Mesodermal cell (in vitro differentiated cells): Measurements from ENCODE around the gene FHIT.

Experiments used
- H3K27ac ChIP-seq: 2 replicates; pipeline ENCODE4 v1.7.0; 2013; ENCODE audit warnings: mild to moderate bottlenecking, low read depth, low read length, moderate library complexity; ENCODE audit not compliant: severe bottlenecking
- H3K36me3 ChIP-seq: 2 replicates; pipeline ENCODE4 v1.7.1; 2013; ENCODE audit warnings: mild to moderate bottlenecking, low read length, moderate library complexity; ENCODE audit not compliant: control insufficient read depth, insufficient read depth
- H3K4me1 ChIP-seq: one replicate; pipeline ENCODE4 v1.7.1; 2013; ENCODE audit warnings: mild to moderate bottlenecking, low read length; ENCODE audit not compliant: insufficient read depth, control insufficient read depth, poor library complexity, severe bottlenecking
- H3K4me3 ChIP-seq: 2 replicates; pipeline ENCODE4 v1.7.0; 2013; ENCODE audit warnings: low read length, control low read depth, mild to moderate bottlenecking; ENCODE audit not compliant: insufficient read depth, poor library complexity, severe bottlenecking; ENCODE audit errors: extremely low read depth
- H3K9me3 ChIP-seq: 2 replicates; pipeline ENCODE4 v1.7.1; 2013; ENCODE audit warnings: mild to moderate bottlenecking, low read length, moderate library complexity; ENCODE audit not compliant: control insufficient read depth
- WGBS, 2 experiments: methylation state at CpG; one replicate each; pipeline ENCODE4 v1.1.5; 2013; ENCODE audit warnings: missing lambda C conversion rate in 2 of 2; ENCODE audit not compliant: insufficient coverage in 2 of 2; 5-methylcytosine and 5-hydroxymethylcytosine counted together

The FHIT gene

DNA sequence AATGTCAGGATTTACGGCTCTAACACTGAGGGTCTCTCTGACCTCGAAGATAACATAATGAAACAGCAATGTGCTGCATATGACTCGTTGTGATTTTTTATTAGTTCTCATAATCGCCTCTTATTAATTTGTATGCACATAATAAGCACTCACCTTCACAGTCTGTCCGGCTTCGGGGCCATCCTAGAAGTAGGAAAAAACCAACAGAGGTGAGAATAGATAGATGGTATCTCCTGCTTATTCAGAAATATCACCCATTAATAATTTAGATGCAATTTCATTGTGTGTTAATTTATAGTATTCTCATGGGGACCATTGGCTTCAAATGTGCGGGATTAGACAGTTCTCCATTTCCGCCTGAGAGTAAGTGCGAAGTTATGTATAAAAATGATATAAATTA is 1240.0 kb downstream of the FHIT start:
- H3K4me3 ChIP-seq: no peak overlapping the region
- H3K27ac ChIP-seq: no peak overlapping the region
- no peaks in the 10 kb centered on the region for H3K4me1 ChIP-seq
- H3K9me3 ChIP-seq: no peaks in the 10 kb centered on the region
- H3K36me3 ChIP-seq: no peaks in the 10 kb centered on the region
- 93 to 100% methylated on average over 2 to 4 of the region's 9 CpGs for WGBS, 2 experiments

GRCh38 chr3:60010781-60011180 is 1240.5 kb downstream of the FHIT start:
- H3K27ac ChIP-seq: no peak overlapping the region
- no peaks in the 10 kb centered on the region for H3K36me3 ChIP-seq
- no peaks in the 10 kb centered on the region for H3K4me1 ChIP-seq
- H3K4me3 ChIP-seq: no peak overlapping the region
- 71 to 90% methylated on average over 1 to 2 of the region's 4 CpGs for WGBS, 2 experiments
- no peaks in the 10 kb centered on the region for H3K9me3 ChIP-seq

GRCh38 chr3:60009931-60010478 is 1241.2 kb downstream of the FHIT start:
- Histone ChIP-seq H3K9me3 (no peaks in the 10 kb centered on the region), H3K4me1 (no peaks in the 10 kb centered on the region), H3K36me3 (no peaks in the 10 kb centered on the region), H3K27ac (no peak overlapping the region), H3K4me3 (no peak overlapping the region)
- WGBS, 2 experiments: 70% methylated on average over 2 of the region's 3 CpGs; no CpG with 5 or more reads in 1 of the 2 experiments

DNA sequence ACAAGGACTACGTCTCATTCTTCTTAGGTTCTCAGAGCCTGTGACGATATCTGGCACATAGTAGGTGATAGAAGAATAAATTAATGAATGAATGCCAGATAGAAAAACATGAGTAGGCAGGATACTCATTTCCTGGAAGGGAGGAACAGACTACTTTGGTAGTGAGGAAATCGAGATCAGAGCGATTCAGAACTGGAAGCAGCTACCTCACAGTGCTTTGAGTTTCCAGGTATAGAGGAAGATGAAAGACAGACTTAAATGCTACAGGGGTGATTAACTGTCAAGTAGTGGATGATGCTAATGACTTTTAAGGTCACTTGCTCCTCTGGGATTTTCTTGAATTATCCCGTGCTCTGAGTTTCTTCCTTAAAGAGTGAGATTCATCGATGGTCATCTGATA is 1249.9 kb downstream of the FHIT start:
- WGBS, 2 experiments: 93 to 96% methylated on average over 4 to 5 of the region's 6 CpGs
- Histone ChIP-seq H3K9me3 (no peaks in the 10 kb centered on the region), H3K4me3 (no peak overlapping the region), H3K4me1 (no peaks in the 10 kb centered on the region), H3K27ac (no peak overlapping the region), H3K36me3 (no peaks in the 10 kb centered on the region)

DNA sequence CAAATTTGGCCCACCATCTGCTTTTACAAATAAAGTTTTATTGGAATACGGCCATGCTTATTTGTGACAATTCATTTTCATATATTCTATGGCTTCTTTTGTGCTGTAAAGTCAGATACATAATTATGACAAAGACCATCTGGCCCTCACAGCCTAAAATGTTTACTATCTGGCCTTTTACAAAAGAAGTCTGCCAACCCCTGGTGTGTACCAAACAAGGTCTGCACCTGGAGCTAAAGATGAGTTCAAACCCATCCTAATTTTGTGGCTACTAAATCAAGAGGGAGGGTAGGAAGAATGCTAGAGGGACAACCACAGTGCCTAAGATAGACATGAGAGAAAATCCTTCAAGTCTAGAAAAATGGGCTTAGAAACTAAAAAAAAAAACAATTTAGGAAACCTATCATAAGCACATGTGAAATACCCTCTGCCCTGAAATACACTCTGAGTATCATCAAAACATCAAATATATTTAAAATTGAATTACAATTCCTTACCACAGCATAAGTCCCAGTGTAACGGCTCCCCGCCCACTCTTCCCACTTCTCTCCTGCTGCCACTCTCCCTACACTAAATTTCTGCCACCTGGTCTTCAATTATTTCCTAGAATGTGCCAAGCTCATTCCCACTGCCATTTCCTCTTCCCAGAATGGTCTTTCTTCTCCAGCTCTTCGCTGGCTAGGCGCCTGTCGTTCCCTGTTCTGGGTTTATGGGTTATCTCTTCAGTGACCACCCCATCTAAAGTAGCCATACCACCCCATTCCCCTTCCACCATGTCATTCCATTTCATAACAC is 1250.7 kb downstream of the FHIT start:
- Histone ChIP-seq H3K4me1 (no peaks in the 10 kb centered on the region), H3K36me3 (no peaks in the 10 kb centered on the region), H3K9me3 (no peaks in the 10 kb centered on the region), H3K27ac (no peak overlapping the region), H3K4me3 (no peak overlapping the region)
- 96 to 98% methylated on average over 5 of the region's 6 CpGs for WGBS, 2 experiments

DNA sequence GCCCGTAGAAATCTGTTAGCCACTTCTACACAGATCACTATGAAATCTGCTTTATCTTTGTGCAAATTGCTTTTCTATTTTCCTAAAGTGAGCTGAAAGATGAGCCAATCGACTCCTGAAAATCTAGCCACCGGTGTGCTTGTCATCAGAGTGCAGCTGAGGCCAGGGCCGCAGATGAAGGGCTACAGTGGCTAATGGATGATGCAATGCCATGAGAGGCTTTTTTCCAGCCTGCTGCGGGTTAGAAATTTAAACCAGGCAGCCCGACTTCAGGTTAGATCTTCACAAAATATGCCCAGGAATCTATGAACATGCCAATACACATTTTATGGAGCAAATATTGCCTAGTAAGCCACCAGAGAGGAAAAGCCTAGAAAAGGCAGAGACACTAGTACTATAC is 1253.2 kb downstream of the FHIT start:
- WGBS, 2 experiments: 69 to 80% methylated on average over 5 to 6 of the region's 6 CpGs
- H3K9me3 ChIP-seq: no peaks in the 10 kb centered on the region
- H3K27ac ChIP-seq: no peak overlapping the region
- H3K36me3 ChIP-seq: no peaks in the 10 kb centered on the region
- no peak overlapping the region for H3K4me3 ChIP-seq
- H3K4me1 ChIP-seq: no peaks in the 10 kb centered on the region

- no peaks in the 10 kb centered on the region for H3K36me3 ChIP-seq
- WGBS, 2 experiments: no CpG with 5 or more reads among the region's 1 CpG
- no peak overlapping the region for H3K4me3 ChIP-seq
- no peaks in the 10 kb centered on the region for H3K9me3 ChIP-seq
- H3K4me1 ChIP-seq: no peaks in the 10 kb centered on the region
- no peak overlapping the region for H3K27ac ChIP-seq
These were observed 1253.7 kb downstream of the FHIT start for GRCh38 chr3:59997583-59997982.

- H3K27ac ChIP-seq: no peak overlapping the region
- 93% methylated on average over 2 of the region's 2 CpGs; no CpG with 5 or more reads in 1 of the 2 experiments for WGBS, 2 experiments
- no peaks in the 10 kb centered on the region for H3K4me1 ChIP-seq
- no peaks in the 10 kb centered on the region for H3K9me3 ChIP-seq
- no peaks in the 10 kb centered on the region for H3K36me3 ChIP-seq
- H3K4me3 ChIP-seq: no peak overlapping the region
These were observed 1255.2 kb downstream of the FHIT start for GRCh38 chr3:59996056-59996455.

DNA sequence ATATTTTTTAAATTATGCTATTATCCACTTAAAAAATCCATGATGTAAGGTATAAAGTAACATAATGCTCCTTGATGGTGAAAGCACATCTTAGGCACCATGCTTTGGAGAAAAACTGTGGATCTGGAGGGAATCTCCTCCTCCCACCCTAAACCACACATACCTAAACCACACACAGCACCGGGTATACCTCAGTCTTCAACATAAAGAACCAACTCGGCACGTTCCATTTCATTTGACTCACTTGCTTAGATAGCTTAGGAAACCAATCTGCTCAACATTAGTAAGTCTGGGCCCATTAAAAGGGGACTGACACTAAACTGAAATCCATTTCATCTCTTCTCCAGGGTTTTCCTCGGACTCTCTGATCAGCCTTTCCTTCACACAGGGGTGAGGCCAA is 1255.7 kb downstream of the FHIT start:
- Histone ChIP-seq H3K4me3 (no peak overlapping the region), H3K27ac (no peak overlapping the region), H3K9me3 (no peaks in the 10 kb centered on the region), H3K4me1 (no peaks in the 10 kb centered on the region), H3K36me3 (no peaks in the 10 kb centered on the region)
- 92 to 100% methylated on average over 2 to 3 of the region's 4 CpGs for WGBS, 2 experiments

- WGBS, 2 experiments: 89 to 94% methylated on average over 4 of the region's 6 CpGs
These were observed 1256.4 kb downstream of the FHIT start for GRCh38 chr3:59994732-59995304.

DNA sequence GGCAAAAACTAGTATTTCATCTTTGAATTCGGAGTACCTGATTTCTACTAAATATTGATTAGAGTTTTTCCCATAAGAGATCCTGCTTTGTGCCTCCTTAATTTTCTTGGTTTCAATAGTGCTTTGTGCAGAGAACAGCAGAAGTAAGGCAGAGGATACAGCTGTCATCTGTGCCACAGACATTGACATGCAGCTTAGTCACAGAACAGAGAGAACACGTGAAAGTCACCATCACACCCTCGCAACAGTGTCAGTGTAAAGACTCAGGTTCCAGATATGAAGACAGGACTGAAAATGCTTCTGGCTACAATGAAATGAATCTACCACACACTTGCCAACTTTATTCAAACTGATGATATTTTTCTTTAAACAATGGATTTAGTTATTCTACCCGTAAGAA is 1258.7 kb downstream of the FHIT start:
- H3K9me3 ChIP-seq: no peaks in the 10 kb centered on the region
- no peaks in the 10 kb centered on the region for H3K36me3 ChIP-seq
- H3K4me1 ChIP-seq: no peaks in the 10 kb centered on the region
- WGBS, 2 experiments: 90% methylated on average over 2 of the region's 4 CpGs
- no peak overlapping the region for H3K4me3 ChIP-seq
- H3K27ac ChIP-seq: no peak overlapping the region

More at GRCh38 chr3:59994732-59995304, 1256.4 kb downstream of the FHIT start:
- Histone ChIP-seq H3K9me3 (no peaks in the 10 kb centered on the region), H3K36me3 (no peaks in the 10 kb centered on the region), H3K4me1 (no peaks in the 10 kb centered on the region), H3K4me3 (no peak overlapping the region), H3K27ac (no peak overlapping the region)
